Measurements from ENCODE around the gene PHKB.
A peak's percentile ranks its signal among the peaks of the same experiment; 100 is the strongest.

Gene PHKB

DNA sequence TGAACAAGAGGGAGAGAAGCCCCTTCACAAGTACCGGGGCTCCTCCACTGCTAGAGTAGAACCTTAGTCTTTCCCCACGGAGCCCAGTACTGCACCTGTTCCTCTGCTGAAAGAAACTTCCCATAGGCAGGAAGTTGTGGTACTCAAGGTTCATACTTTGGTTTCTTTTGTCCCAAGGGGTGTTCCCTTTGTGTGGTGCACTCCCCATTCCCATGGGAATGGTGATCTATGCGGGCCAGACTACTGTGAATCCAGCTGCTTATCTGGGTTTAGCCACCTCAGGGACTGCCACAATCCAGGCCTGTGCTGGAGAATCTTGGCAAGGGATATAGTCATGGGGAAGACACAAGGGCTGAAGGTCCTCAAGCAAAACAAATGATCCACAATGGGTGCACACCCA is 110.6 kb downstream of the PHKB start:
- no peak for DNase-seq

DNA sequence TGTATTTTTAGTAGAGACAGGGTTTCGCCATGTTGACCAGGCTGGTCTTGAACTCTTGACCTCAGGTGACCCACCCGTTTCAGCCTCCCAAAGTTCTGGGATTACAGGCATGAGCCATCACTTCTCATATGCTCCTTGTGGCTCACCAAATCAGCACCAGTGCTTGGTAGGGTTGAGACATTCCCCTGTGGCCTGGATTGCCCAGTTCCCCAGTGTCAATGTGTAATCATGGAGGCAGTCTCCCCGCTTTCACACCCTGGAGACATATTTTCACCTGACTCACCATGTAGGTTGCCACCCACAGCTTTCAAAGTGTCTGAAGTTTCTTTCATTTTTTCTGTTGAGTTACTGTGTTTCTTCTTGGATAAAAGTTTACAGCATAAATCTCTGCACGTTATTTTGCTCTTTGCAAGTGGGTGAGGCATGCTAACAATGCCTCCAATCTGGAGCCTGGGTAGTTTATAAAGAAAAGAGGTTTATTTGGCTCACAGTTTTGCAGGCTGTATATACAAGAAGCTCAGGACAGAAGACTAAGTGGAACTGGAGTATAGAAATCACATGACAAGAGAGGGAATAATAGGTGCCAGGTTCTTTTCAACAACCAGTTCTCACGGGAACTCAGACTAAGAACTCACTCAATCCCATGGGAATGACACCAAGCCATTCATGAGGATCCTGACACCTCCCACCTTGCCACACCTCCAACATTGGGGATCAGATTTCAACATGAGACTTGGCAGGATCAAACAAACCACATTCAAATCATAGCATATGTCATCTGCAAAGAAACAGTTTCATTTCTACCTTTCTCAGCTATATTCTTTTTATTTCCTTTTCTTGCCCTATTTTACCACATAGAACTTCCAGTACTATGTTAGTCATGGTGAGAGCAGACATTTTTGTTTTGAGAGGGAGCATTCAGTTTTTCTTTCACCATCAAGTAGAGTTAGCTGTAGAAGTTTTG is 113.2 kb downstream of the PHKB start:
- peak; percentile 44 for DNase-seq

DNA sequence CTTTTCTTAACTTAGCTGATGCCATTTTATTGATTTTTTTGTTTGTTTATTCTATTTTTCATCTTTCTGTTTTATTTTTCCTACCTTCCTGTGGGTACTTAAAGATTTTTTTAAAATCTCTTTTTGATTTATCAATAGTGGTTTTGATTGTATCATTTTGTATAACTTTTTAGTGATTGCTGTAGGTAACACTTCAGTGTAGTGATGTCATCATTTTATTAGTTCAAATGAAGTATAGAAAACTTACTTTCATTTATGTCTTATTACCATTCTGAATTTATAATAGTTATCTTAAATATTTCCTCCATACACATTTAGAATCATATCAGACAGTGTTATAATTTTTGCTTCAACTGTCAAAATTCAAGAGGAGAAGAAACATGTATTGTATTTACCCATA is 115.9 kb downstream of the PHKB start:
- no peak for DNase-seq

DNA sequence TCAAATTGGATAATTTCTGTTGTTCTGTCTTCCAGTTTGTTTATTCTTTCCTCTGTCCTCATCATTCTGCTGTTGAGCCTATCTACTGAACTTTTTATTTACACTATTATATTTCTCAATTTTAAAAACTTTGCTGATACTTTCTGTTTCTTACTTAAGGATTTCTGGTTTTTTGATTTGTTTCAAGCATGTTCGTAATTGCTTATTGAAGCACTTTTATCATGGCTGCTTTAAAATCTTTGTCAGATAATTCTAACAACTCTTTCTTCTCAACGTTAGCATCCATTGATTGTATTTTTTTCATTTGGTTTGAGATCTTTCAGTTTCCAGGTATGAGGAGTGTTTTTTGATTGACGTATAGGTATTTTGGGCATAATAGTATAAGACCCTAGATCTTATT is 116.9 kb downstream of the PHKB start:
- DNase-seq: no peak

DNA sequence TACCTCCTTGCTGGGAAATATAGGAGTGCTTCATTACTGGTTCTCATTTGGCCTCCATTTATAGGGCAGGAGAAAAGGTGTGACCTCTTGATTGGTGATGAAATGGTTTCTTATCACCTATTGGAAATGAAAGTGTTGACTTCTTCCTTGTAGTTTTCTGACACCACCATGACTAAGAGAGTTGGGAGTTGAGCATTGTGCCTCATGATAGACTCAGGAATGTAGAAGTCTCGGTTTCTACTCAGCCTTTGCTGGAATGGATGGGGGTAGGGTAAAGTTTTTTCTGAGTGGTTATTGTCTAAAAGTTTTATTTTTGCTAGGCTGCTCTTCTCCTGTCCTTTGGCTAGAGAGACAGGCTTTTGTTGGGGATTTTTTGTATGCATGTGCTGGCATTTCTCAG is 117.4 kb downstream of the PHKB start:
- DNase-seq: peak; percentile 8

DNA sequence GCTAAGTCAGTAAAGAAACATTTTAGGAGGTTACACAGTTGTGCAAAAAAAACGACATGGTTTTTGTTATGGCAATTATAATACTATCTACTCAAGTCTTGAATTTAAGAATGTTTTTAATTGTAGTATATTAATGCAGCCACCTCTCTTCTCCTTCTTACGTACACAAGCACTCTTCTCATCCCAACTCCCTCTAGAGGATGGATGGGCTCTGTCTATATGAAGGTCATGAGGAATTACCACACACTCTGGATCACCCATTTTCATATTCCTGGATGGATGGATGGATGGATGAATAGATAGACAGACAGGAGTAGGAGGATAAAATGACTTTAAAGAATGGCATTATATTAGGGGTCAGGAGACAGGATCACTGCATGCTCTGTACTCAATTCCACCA is 120.0 kb downstream of the PHKB start:
- no peak for DNase-seq

DNA sequence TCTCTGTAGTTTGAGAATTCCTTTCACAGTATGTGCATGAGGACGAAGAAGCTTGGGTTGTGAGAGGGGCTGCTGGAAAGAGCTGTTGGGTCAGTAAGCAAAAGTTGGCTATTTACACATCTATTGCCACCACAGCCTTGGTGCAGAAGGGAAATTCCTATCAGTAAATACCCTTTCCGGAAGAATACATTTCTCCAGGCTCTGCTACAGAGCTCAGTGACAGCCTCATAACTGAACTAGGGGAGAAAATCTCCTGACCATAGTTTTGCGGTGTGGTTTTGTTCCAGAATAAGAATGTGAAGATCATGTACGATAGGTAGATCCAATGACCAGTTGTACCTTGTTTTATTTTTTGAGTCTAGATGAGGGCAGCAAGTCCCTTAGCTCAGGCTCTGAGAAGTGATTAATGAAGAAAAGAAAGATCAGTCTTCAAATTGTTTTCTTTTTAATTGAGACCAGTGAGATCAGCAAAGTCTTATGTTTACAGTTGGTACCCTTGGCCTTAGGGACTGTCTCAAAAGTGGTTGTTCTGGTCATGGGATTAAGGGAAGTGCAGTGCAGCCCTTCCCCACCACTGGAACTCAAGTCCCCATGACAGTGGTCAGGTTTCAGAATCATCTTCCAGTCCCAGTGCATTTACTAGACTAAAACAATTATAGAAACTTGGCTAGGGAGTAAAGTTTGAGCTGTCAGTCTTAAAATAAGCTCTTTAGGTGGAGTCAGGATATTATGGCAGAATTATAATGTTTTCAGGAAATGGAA is 123.5 kb downstream of the PHKB start:
- DNase-seq: no peak

DNA sequence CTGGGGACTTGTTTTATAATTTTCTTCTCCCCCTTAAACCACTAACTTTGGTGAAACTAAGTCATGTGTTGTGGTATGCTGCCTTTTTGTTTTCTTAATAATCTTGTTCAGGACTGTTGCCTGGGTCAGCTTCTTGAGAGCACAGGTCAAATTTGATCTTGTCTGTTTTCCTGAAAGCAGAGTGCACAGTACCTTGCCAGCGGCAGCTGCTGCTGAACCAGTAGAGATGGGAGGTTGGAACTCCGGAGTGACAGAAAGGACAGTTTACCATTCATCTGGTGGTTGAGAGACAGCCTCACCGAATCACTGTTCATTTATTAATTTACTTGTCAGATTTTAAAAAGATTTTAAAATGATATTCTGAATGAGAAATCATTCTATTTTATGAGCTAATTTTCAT is 125.0 kb downstream of the PHKB start:
- DNase-seq: no peak

DNA sequence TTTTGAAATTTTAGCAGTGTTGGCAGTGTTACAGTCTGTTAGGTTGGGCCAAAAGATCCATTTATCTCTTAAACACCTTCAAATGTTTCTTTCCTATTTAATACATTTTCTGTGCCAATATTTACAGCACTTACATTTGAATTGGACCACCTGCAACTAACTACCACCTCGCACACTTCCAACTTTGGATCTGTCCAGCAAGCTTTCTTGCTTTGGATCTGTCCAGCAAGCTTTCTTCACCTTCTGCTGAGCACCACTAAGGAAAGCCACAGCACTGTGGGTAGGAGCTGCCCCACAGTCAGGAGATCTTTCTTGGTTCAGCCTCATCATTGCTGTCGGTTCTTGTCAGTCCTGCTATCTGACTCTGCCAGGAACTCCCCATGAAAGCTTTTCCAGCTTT is 129.3 kb downstream of the PHKB start:
- DNase-seq: no peak

DNA sequence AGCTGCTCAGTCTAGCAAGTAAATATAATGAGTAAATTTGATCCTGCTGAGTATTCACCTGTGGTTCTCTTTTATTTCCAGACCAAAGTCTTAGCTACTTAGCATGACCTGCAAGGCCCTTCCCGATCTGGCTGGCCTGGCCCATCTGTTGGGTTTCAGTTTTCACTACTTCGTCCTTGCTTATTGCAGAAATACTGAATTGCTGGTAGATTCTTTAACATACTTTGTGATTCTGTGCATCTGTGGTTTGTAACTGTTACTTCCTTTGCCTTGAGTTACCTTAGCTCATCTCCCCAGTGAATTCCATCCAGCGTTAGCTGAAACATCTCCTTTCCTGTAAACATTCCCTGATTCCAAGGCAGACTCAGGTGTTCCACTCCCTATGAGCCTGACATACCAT is 131.1 kb downstream of the PHKB start:
- DNase-seq: no peak

DNA sequence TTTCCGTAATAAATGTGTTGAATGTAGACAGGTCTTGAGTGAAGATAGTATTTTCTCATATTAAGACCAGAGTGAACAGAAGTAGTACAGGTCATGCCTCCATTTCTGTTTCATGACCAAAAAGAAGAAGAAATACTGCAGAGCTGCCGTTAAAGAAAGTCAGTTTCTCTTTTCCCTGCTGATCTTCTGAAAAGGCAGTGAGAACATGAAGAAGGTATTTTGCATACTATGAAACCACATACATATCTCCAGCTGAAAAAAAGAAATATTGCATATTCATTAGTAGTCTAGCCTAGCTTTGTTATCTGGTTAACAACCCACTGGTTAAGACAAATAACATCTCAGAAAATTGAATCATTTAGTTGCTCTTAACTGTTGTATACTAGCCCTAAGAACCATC is 138.4 kb downstream of the PHKB start:
- no peak for DNase-seq

DNA sequence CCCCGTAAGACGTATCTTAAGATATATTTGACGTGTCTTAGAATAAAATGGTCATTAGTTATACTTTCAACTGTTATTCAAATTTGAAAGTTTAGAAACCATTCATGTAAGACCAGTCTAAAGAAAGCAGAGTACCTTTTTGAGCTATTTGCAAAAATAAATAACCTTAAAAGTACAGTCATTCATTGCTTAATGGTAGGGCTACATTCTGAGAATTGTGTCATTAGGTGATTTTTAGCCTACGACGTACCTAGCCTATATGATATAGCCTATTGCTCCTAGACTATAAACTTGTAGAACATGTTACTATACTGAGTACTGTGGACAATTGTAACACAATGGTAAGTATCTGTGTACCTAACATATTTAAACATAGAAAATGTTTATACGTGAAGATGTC is 139.2 kb downstream of the PHKB start:
- no peak for DNase-seq

DNA sequence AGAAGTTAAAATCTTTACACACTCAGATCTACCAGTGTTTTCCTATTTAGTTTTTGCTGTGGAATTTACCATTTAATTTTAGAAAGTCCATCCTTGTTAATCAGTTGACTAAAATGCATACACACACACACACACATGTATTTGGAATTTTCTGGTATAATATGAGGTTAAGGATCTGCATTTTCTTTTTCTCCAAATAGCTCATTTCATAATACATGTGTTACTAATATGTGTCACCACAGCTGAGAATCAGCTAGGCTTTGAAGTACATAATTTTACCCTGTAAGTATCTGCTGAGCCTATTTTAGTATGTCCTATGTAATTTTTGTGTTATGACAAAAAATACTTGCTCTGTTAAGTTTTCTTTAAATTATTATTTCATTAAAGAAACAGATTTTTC is 143.2 kb downstream of the PHKB start:
- DNase-seq: peak; percentile 24

DNA sequence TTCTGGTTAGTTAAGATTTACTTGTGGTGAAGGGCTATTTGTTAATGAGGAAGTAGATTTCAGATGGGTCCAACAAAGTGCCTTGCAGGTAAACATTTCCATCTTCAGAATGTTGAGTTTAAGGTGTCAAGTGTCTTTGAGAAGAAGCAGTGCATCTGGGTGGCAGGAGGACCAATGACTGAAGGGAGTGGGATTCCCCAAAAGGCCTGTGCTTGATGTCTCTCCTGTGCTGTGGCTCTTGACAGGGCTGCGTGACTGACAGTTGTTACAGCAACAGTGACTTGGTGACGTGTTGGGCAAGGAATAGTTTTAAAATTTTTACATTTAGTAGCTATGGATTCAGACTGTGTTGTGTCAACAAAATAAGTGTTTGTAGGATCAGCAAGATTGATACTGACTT is 149.9 kb downstream of the PHKB start:
- no peak for DNase-seq

DNA sequence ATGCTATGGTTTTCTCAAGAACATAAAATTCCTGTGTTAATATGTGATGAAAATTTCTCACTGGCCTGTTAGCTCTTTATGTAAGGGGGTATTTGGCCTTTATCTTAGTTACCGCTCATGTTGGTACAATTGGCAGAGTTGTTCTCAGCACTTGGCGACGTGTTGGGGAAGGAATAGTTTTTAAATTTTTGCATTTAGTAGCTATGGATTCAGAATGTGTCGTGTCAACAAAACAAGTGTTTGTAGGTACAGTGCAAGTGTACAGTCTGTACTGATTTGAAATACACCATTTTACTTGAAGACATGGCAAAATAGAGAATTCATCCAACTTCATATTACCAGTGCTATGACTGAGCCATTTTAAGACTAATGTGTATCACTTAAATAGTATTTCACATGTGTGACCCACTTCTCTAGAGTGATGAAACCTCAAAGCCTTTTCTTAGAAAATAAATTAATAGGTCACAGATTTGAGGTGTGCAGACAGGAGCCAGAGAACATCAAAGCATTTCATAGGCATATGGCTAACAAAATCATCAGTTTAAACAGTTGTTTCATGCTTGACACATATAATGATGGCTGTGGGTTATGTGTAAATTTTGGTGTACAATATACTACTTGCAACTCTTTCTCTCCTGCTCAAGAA is 150.8 kb downstream of the PHKB start:
- DNase-seq: no peak

DNA sequence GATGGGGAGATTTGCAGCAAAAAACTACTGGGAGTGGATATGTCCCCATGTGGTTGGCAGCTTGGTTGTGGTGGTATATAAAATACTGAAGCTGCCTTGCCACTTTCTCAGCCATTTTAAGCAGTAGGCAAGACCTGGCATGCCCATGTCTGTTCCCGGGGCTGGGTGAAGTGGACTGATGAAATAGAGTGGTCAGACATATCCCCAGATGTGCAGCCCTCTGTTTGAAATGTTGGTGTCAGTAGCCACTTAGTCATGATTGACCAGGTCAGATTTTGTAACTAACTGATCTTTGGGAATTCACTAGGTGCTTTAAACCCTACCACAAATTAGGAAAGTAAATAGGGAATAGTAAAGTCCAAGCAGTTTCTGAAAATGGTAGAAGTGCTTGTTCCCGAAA is 151.6 kb downstream of the PHKB start:
- no peak for DNase-seq

DNA sequence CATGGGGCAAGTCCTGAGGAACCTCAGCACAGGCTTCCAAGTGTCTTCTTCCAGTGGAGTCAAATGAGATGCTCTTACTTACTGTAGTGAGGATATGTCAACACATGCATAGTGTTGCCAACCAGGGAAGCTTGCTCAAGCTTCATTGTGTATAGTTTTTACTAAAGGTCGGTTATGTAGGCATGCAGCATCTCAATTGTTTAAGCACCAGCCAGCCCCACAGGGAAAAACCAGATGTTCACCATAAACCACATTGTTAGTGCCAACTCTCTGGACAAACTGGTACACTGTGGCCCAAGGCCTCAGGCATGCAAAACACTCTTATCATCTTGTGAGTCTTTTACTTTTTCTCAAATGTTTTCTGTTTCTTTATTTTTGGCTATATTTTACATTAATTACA is 152.1 kb downstream of the PHKB start:
- no peak for DNase-seq

DNA sequence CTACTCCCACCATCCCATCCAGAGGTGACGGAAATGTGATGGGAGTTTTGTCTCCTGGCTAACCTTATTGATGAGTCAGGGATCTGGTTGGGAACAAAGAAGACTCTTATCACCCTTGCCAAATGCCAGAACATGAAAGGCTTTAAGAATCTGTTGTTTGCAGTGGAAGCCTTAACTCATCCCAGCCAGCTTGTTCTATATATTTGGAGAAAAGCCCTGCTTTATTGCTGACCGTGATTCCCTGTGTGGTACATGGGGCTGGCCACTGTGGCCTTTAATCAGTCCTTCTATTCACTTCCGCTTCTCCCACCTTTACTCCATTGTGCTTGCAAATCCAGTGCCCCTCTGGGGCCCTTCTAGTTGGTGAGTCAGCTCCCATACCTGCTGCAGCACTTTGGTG is 156.6 kb downstream of the PHKB start:
- DNase-seq: no peak

DNA sequence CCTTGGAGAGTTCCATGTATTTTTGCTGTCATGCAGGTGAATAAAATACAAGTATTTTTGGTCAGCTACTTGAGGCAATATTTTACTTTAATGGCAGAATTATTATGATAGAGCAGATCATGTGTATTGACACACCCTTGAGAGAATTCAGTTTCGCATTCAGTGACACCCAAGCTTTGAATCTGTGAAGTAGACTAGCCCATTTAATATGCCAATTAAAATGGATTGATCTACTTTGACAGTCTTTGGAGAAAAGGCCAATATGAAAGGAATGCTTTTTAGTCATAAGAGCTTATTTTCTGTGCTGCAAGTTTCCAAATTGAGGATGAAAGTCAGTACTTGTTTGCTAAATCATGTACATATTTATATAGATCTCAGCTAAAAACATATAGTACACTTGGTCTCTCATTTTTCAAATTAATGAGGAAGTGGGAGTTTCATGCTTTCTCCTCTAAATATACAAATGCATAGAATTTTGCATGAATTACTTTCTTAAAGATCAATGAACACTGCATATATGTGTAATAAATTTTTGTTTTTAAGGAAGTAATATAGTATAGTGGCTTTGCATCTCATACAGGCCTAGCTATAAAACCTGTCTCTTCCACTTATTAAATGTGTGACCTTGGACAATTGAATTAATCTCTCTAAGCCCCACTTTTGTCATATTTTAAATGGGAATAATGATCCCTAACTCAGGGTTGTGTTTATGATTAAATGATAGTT is 161.5 kb downstream of the PHKB start:
- DNase-seq: no peak

DNA sequence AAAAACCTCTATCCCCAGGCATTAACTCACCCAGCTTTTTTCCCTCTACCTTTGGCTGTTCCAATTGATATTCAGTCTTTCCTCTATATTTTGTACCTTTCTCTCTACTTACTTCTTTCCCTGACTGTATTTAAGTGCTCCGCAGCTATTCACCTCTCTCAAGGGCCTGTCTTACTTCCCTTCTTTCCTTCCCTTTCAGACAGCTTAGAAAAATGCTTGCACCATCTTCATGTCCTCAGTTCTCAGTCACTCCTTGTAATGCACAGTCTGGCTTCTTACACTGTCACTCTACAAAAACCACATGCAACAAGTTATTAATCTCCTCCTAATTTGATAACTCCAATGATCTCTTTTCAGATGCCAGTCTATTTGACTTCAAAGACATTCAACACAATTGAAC is 163.4 kb downstream of the PHKB start:
- no peak for DNase-seq

DNA sequence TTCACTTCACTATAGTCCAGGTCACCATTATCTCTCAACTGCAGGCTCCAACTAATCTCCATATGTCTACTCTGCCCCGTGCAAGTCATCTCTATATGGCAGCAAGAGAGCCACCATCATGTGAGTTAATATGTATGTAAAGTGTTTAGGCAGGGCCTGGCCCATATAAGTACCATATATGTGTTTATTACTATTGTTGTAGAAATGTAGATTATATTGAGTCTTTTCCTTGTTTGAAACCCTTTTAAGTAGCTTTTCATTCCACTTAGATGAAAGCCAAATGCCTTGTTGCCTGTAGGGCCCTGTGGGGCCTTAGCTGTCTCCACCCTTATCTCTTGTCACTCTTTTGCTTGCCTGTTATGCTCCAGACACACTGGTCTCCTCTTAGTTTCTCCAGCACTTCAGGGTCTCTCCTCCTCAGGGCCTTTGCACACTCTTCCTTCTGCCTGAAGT is 164.0 kb downstream of the PHKB start:
- no peak for DNase-seq

DNA sequence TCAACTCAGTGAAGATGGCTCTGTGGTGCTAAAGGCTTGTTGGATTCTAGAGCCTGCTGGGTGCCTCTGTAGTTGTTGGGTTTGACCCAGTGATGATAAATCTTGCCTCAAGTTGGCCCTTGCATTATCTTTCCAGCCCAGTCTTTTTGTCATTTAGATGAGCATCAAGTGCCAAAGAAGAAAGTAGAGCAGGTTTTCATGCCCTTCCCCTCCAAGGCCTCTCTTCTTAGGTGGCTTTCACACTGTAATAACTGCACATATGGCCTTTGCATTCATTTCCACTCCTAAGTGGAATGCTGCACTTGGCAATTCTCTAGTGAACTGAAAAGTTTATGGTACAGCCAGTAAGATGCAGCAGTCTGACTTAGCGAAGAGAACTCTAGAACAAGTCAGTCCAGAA is 165.1 kb downstream of the PHKB start:
- no peak for DNase-seq

DNA sequence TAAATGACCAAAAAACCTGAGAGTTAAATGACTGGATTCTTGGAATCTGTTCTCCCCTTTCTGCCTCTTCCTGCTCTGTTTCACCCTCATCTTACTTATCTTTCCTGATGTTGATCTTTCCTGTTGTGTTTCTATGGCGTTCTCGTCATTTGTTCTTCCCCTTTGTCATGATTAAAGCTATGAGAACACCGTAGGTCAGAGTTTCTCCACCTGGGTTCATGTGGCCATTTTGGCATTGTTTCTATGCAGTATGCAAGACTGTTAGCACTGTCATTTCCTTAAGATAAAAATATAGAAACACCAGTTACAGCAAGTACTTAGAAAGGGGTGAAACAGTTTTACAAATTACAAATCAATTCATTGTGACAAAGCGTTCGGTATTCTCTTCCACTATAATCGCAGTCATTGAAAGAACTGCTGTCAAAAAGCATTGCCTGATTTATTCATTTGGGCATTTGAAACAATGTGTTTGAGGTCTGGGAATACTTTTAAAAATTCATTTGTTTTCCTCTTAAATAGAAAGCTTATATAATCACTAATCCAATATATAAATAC is 166.0 kb downstream of the PHKB start:
- no peak for DNase-seq
